Caco-2 (cell line): ENCODE measurements around the gene SYP. TPM values are rescaled to one million over a fixed set of nuclear protein-coding genes. Genes with fewer than 3 reads are reported as not detected.

ENCODE experiments used
- BruUV-seq: library from RNA; stranded (reverse); fragments of 400-500 nt; replicated peaks from 2 replicates; lab custom pipeline; 2021; lab: Mats Ljungman, UMichigan
- CTCF ChIA-PET: fragments of 300-600 bp; sonication (Branson Sonifier 250); formaldehyde crosslinking; loops from one replicate; lab custom pipeline; 2022; ENCODE audit warnings: antibody characterized with exemption; lab: Charles Lee
- POLR2A ChIA-PET: fragments of 300-600 bp; sonication (Branson Sonifier 250); formaldehyde crosslinking; loops from one replicate; lab custom pipeline; 2022; ENCODE audit warnings: antibody characterized with exemption; lab: Charles Lee
- DNase-seq, 2 experiments: peaks; one replicate each; pipeline versions ENCODE4 v3.0.0 to v3.0.0-alpha.2; 2020 to 2022
- H3K27me3 ChIP-seq: replicated peaks from 2 replicates; pipeline ENCODE4 v1.6.0; 2011; ENCODE audit warnings: low read length; ENCODE audit not compliant: control insufficient read depth, insufficient read depth
- H3K36me3 ChIP-seq: 2 replicates; pipeline ENCODE4 v1.5.1; 2011; ENCODE audit warnings: low read length; ENCODE audit not compliant: control insufficient read depth, insufficient read depth
- H3K4me1 ChIP-seq: fragments of 250-450 bp; sonication (Bioruptor Pico); 2 replicates; pipeline ENCODE4 v1.5.1; 2020; ENCODE audit warnings: mild to moderate bottlenecking
- H3K4me3 ChIP-seq: 2 replicates; pipeline ENCODE4 v1.5.1; 2011; ENCODE audit warnings: low read depth, mild to moderate bottlenecking, control low read depth, low read length
- H3K9me3 ChIP-seq: fragments of 250-450 bp; sonication (Bioruptor Pico); 2 replicates; pipeline ENCODE4 v1.5.1; 2020; ENCODE audit warnings: mild to moderate bottlenecking, moderate library complexity
- H3K27ac Mint-ChIP-seq: one replicate; pipeline ENCODE4 v1.8.0; 2022; ENCODE audit warnings: mixed read lengths; ENCODE audit not compliant: unreplicated experiment
- H3K27me3 Mint-ChIP-seq: one replicate; pipeline ENCODE4 v1.8.0; 2022; ENCODE audit warnings: mixed read lengths; ENCODE audit not compliant: insufficient read depth, unreplicated experiment
- H3K36me3 Mint-ChIP-seq: one replicate; pipeline ENCODE4 v1.8.0; 2022; ENCODE audit warnings: mild to moderate bottlenecking, mixed read lengths; ENCODE audit not compliant: insufficient read depth, unreplicated experiment
- H3K4me1 Mint-ChIP-seq: one replicate; pipeline ENCODE4 v1.8.0; 2022; ENCODE audit warnings: low read depth, mixed read lengths; ENCODE audit not compliant: unreplicated experiment
- H3K4me3 Mint-ChIP-seq: one replicate; pipeline ENCODE4 v1.8.0; 2022; ENCODE audit warnings: mild to moderate bottlenecking, moderate library complexity, mixed read lengths; ENCODE audit not compliant: unreplicated experiment
- H3K9me3 Mint-ChIP-seq: one replicate; pipeline ENCODE4 v1.8.0; 2022; ENCODE audit warnings: mixed read lengths; ENCODE audit not compliant: unreplicated experiment
- CTCF ChIP-seq, 2 experiments: fragments of 200-600 bp in 1 of 2; IDR thresholded peaks; 1 replicate in 1 of 2; 2 replicates in 1 of 2; pipeline versions ENCODE4 v1.5.1 to v1.8.0; 2011 to 2022; ENCODE audit warnings: antibody characterized with exemption in 1 of 2, control low read depth in 1 of 2, inconsistent platforms in 1 of 2, low read depth in 1 of 2, low read length in 1 of 2, mild to moderate bottlenecking in 1 of 2, moderate library complexity in 1 of 2; ENCODE audit not compliant: insufficient read depth in 1 of 2, severe bottlenecking in 1 of 2, unreplicated experiment in 1 of 2
- intact Hi-C: fragments of 100-400 bp; cut with micrococcal nuclease; formaldehyde crosslinking; loops from one replicate; pipeline ENCODE4 v1.10.0; 2022; ENCODE audit not compliant: unreplicated experiment
- total RNA-seq: library from RNA; stranded (reverse); gene quantifications from 2 replicates; pipeline ENCODE4 v1.2.3, GENCODE V29; 2022

The SYP gene
- total RNA-seq, 1 experiment from 2014 or later = 18.3 TPM

GRCh38 chrX:49176421-49177326 lies 23.3 kb downstream of the SYP start:
- no peak for DNase-seq
- Mint-ChIP-seq H3K36me3 (peaks cover 20% of the 10 kb centered on the region), H3K4me1 (peaks cover 14% of the 10 kb centered on the region), H3K9me3 (no peaks in the 10 kb centered on the region), H3K4me3 (no peak overlapping the region), H3K27ac (peak overlapping the region; percentile 55), H3K27me3 (no peaks in the 10 kb centered on the region)
- BruUV-seq = no TSS peak
- no peak overlapping the region for H3K4me3 ChIP-seq
- CTCF ChIA-PET = interaction anchor here (1.0 kb wide), 1 partner anchor 21 kb away, joined by 3 read pairs; no protein-coding TSS in a partner anchor
- TF ChIP-seq CTCF (IDR thresholded peaks at IDR 0.05; ENCODE audit: insufficient read depth in 1 of 2, low read depth in 1 of 2, low read length in 1 of 2, severe bottlenecking in 1 of 2, unreplicated experiment in 1 of 2) = no peak
- no peaks in the 10 kb centered on the region for H3K36me3 ChIP-seq
- no peaks in the 10 kb centered on the region for H3K27me3 ChIP-seq
- POLR2A ChIA-PET = interaction anchor here (0.5 kb wide), 1 partner anchor 218 kb away, joined by 3 read pairs; no protein-coding TSS in a partner anchor
- H3K9me3 ChIP-seq = no peaks in the 10 kb centered on the region
- H3K4me1 ChIP-seq = no peaks in the 10 kb centered on the region
- intact Hi-C loops = loop anchor here (10.0 kb wide), 1 partner anchor 58 kb away; the partner anchor contains the start of genes CACNA1F and CCDC22

GRCh38 chrX:49175435-49176274 lies 24.3 kb downstream of the SYP start:
- H3K36me3 ChIP-seq = no peaks in the 10 kb centered on the region

More at GRCh38 chrX:49175435-49176274, 24.3 kb downstream of the SYP start:
- no peak for DNase-seq
- Mint-ChIP-seq H3K9me3 (no peaks in the 10 kb centered on the region), H3K27ac (peak overlapping the region; percentile 55), H3K36me3 (peaks cover 22% of the 10 kb centered on the region), H3K4me1 (peaks cover 14% of the 10 kb centered on the region), H3K4me3 (no peak overlapping the region), H3K27me3 (no peaks in the 10 kb centered on the region)
- intact Hi-C loops = loop anchor here (10.0 kb wide), 1 partner anchor 59 kb away; the partner anchor contains the start of genes CACNA1F and CCDC22
- no TSS peak for BruUV-seq
- ChIA-PET CTCF (no interaction called here), POLR2A (interaction anchor here (0.5 kb wide), 1 partner anchor 217 kb away, joined by 3 read pairs; no protein-coding TSS in a partner anchor)
- TF ChIP-seq CTCF (IDR thresholded peaks at IDR 0.05; ENCODE audit: insufficient read depth in 1 of 2, low read depth in 1 of 2, low read length in 1 of 2, severe bottlenecking in 1 of 2, unreplicated experiment in 1 of 2) = no peak
- Histone ChIP-seq H3K4me1 (no peaks in the 10 kb centered on the region), H3K27me3 (no peaks in the 10 kb centered on the region), H3K4me3 (no peak overlapping the region), H3K9me3 (no peaks in the 10 kb centered on the region)
